Fibroblast of lung (primary cell): ENCODE data around the gene DLG2. TPM values are rescaled to one million over a fixed set of nuclear protein-coding genes. Genes with fewer than 3 reads are reported as not detected.

ENCODE experiments used
- DNase-seq, 2 donors: peaks; one replicate each; pipeline versions ENCODE4 v3.0.0 to v3.0.0-alpha.2; 2010; ENCODE audit warnings: low read depth in 2 of 2
- H2AFZ ChIP-seq: 2 replicates; pipeline ENCODE4 v1.5.1; 2012; ENCODE audit warnings: low read length, control low read depth, inconsistent platforms
- H3K27ac ChIP-seq: 2 replicates; pipeline ENCODE4 v1.5.1; 2011; ENCODE audit warnings: low read length, control low read depth; ENCODE audit not compliant: insufficient read depth
- H3K27me3 ChIP-seq: 2 replicates; pipeline ENCODE4 v1.5.1; 2011; ENCODE audit warnings: mild to moderate bottlenecking, low read length; ENCODE audit not compliant: control insufficient read depth, insufficient read depth
- H3K36me3 ChIP-seq: 2 replicates; pipeline ENCODE4 v1.5.1; 2011; ENCODE audit warnings: low read length; ENCODE audit not compliant: control insufficient read depth, insufficient read depth
- H3K4me1 ChIP-seq: 2 replicates; pipeline ENCODE4 v1.5.1; 2011; ENCODE audit warnings: low read length; ENCODE audit not compliant: control insufficient read depth, insufficient read depth; ENCODE audit errors: extremely low read depth
- H3K4me2 ChIP-seq: 2 replicates; pipeline ENCODE4 v1.5.1; 2011; ENCODE audit warnings: low read length, control low read depth; ENCODE audit not compliant: insufficient read depth; ENCODE audit errors: extremely low read depth
- H3K4me3 ChIP-seq, 4 experiments: fragments of 200-600 bp in 1 of 4; sonication (generic) in 1 of 4; replicated peaks in 1 of 4; 2 replicates each; pipeline ENCODE4 v1.5.1; 2011 to 2016; ENCODE audit warnings: low read length in 4 of 4, low read depth in 3 of 4, mild to moderate bottlenecking in 3 of 4, control low read depth in 2 of 4, inconsistent platforms in 1 of 4, mixed read lengths in 1 of 4; ENCODE audit not compliant: insufficient read depth in 1 of 4; ENCODE audit errors: control extremely low read depth in 1 of 4
- H3K79me2 ChIP-seq: 2 replicates; pipeline ENCODE4 v1.5.1; 2012; ENCODE audit warnings: mild to moderate bottlenecking, low read length, inconsistent platforms; ENCODE audit not compliant: control insufficient read depth, insufficient read depth
- H3K9ac ChIP-seq: 2 replicates; pipeline ENCODE4 v1.5.1; 2011; ENCODE audit warnings: mild to moderate bottlenecking, low read length, control low read depth; ENCODE audit not compliant: insufficient read depth
- H3K9me3 ChIP-seq: 2 replicates; pipeline ENCODE4 v1.5.1; 2012; ENCODE audit warnings: low read depth, low read length; ENCODE audit not compliant: control insufficient read depth, insufficient read depth
- H4K20me1 ChIP-seq: 2 replicates; pipeline ENCODE4 v1.5.1; 2011; ENCODE audit warnings: low read length; ENCODE audit not compliant: control insufficient read depth, insufficient read depth; ENCODE audit errors: extremely low read depth
- CTCF ChIP-seq, 2 donors: IDR thresholded peaks in 1 of 2; conservative IDR thresholded peaks in 1 of 2; 1 replicate in 1 of 2; 2 replicates in 1 of 2; pipeline ENCODE4 v1.5.1; 2011 to 2012; ENCODE audit warnings: low read length in 2 of 2, control low read depth in 1 of 2, inconsistent platforms in 1 of 2, low read depth in 1 of 2, mild to moderate bottlenecking in 1 of 2
- EZH2 ChIP-seq: IDR thresholded peaks from 2 replicates; pipeline ENCODE4 v1.5.1; 2012; ENCODE audit warnings: low read length, control low read depth, mild to moderate bottlenecking; ENCODE audit errors: missing control alignments
- polyA plus RNA-seq, 2 donors: library from polyadenylated mRNA; depleted of rRNA in 1 of 2; stranded (reverse) in 1 of 2; unstranded in 1 of 2; fragments of >200 nt; gene quantifications; 2 replicates each; pipeline ENCODE4 v1.2.1, GENCODE V29; 2011 to 2012; ENCODE audit warnings: missing spikeins in 1 of 2
- total RNA-seq: library from RNA; depleted of rRNA; stranded (reverse); fragments of >200 nt; gene quantifications from 2 replicates; pipeline ENCODE4 v1.2.1, GENCODE V29; 2014

Gene DLG2
- total and polyA plus RNA-seq, 2 donors (not counting 1 experiment from before 2014, with no cell fraction given), result 0.77 to 2.3 TPM

- H3K4me2 ChIP-seq, result no peak overlapping the region
- no peak for TF ChIP-seq EZH2
- no peak for TF ChIP-seq CTCF (conservative IDR thresholded peaks at IDR 0.05 in 1 of 2, IDR thresholded peaks at IDR 0.05 in 1 of 2; ENCODE audit: low read depth in 1 of 2, low read length in 2 of 2)
- no peaks in the 10 kb centered on the region for H3K4me1 ChIP-seq
- H3K27ac ChIP-seq, result no peak overlapping the region
- H3K36me3 ChIP-seq, result no peaks in the 10 kb centered on the region
- H3K79me2 ChIP-seq, result no peaks in the 10 kb centered on the region
- H3K27me3 ChIP-seq, result no peaks in the 10 kb centered on the region
- H2AFZ ChIP-seq, result no peak overlapping the region
- H3K4me3 ChIP-seq, result no peak overlapping the region
- no peaks in the 10 kb centered on the region for H3K9me3 ChIP-seq
- DNase-seq, result no peak
- no peaks in the 10 kb centered on the region for H4K20me1 ChIP-seq
- no peak overlapping the region for H3K9ac ChIP-seq
Measured at GRCh38 chr11:83836065-83836464, 1791.1 kb downstream of the DLG2 start.

- no peak overlapping the region for H3K27ac ChIP-seq
- H3K79me2 ChIP-seq, result no peaks in the 10 kb centered on the region
- no peak overlapping the region for H3K4me3 ChIP-seq
- no peaks in the 10 kb centered on the region for H3K9me3 ChIP-seq
- H3K36me3 ChIP-seq, result no peaks in the 10 kb centered on the region
- no peaks in the 10 kb centered on the region for H4K20me1 ChIP-seq
- no peak overlapping the region for H3K4me2 ChIP-seq
- no peak overlapping the region for H3K9ac ChIP-seq
- H2AFZ ChIP-seq, result no peak overlapping the region
- no peak for TF ChIP-seq EZH2
- TF ChIP-seq CTCF (conservative IDR thresholded peaks at IDR 0.05 in 1 of 2, IDR thresholded peaks at IDR 0.05 in 1 of 2; ENCODE audit: low read depth in 1 of 2, low read length in 2 of 2), result no peak
- H3K27me3 ChIP-seq, result no peaks in the 10 kb centered on the region
- DNase-seq, result peak; percentile 24 to 41
- H3K4me1 ChIP-seq, result no peaks in the 10 kb centered on the region
Measured at GRCh38 chr11:83835423-83835822, 1791.7 kb downstream of the DLG2 start.

GRCh38 chr11:83831929-83832328 is 1795.2 kb downstream of the DLG2 start:
- DNase-seq, result no peak
- Histone ChIP-seq H2AFZ (no peak overlapping the region), H3K27me3 (no peaks in the 10 kb centered on the region), H3K36me3 (no peaks in the 10 kb centered on the region), H3K4me3 (no peak overlapping the region), H4K20me1 (no peaks in the 10 kb centered on the region), H3K9me3 (no peaks in the 10 kb centered on the region), H3K27ac (no peak overlapping the region), H3K9ac (no peak overlapping the region), H3K4me1 (peaks cover 3% of the 10 kb centered on the region), H3K4me2 (no peak overlapping the region), H3K79me2 (no peaks in the 10 kb centered on the region)
- TF ChIP-seq CTCF (conservative IDR thresholded peaks at IDR 0.05 in 1 of 2, IDR thresholded peaks at IDR 0.05 in 1 of 2; ENCODE audit: low read depth in 1 of 2, low read length in 2 of 2) (no peak), EZH2 (no peak)
